Testis (tissue), 3 donors: ENCODE data around the gene NRIP1. TPM values are rescaled to one million over a fixed set of nuclear protein-coding genes. Genes with fewer than 3 reads are reported as not detected.

Experiments
- DNase-seq: peaks from one replicate; pipeline ENCODE4 v3.0.0-alpha.2; 2019
- H3K27ac ChIP-seq, 2 donors: fragments of 200-600 bp; sonication (generic); one replicate each; pipeline ENCODE4 v1.5.1; 2019
- H3K27me3 ChIP-seq: fragments of 200-600 bp; sonication (generic); one replicate; pipeline ENCODE4 v1.5.1; 2019
- H3K36me3 ChIP-seq: fragments of 200-600 bp; sonication (generic); one replicate; pipeline ENCODE4 v1.5.1; 2017; ENCODE audit warnings: low read depth; ENCODE audit errors: missing control alignments
- H3K4me1 ChIP-seq: fragments of 200-600 bp; sonication (generic); one replicate; pipeline ENCODE4 v1.5.1; 2019
- H3K4me3 ChIP-seq, 2 donors: fragments of 200-600 bp; sonication (generic); one replicate each; pipeline ENCODE4 v1.5.1; 2017 to 2019
- H3K9me3 ChIP-seq: fragments of 200-600 bp; sonication (generic); one replicate; pipeline ENCODE4 v1.5.1; 2017
- CTCF ChIP-seq, 3 experiments: fragments of 450-650 bp in 2 of 3; fragments of 200-600 bp in 1 of 3; sonication (generic) in 1 of 3; IDR thresholded peaks; one replicate each; pipeline ENCODE4 v1.5.1; 2016 to 2019; ENCODE audit warnings: antibody characterized with exemption in 3 of 3, mild to moderate bottlenecking in 2 of 3, moderate library complexity in 1 of 3
- POLR2A ChIP-seq: fragments of 450-650 bp; IDR thresholded peaks from one replicate; pipeline ENCODE4 v1.6.1; 2017; ENCODE audit warnings: antibody characterized with exemption, mild to moderate bottlenecking, moderate library complexity
- WGBS, 2 donors: methylation state at CpG; one replicate each; pipeline ENCODE4 v1.1.5; 2018; 5-methylcytosine and 5-hydroxymethylcytosine counted together
- intact Hi-C: fragments of 100-400 bp; cut with DNase I; formaldehyde crosslinking; loops from one replicate; pipeline ENCODE4 v1.15.1; 2023; ENCODE audit warnings: low total_unique reads
- polyA plus RNA-seq: library from polyadenylated mRNA; stranded (reverse); fragments of 350-450 nt; fragmentation: Illumina TruSeq; extraction: RNeasy Lipid Tissue Mini Kit (QIAGEN cat#74804); gene quantifications from one replicate; pipeline ENCODE4 v1.2.3, GENCODE V29; 2014; ENCODE audit warnings: low read depth, low replicate concordance; ENCODE audit not compliant: insufficient read depth
- total RNA-seq, 2 donors: library from RNA; depleted of rRNA; stranded (reverse); fragments of >200 nt; gene quantifications; one replicate each; pipeline ENCODE4 v1.2.3, GENCODE V29; 2016

Gene NRIP1
- total and polyA plus RNA-seq, 3 donors from 2014 or later = 18.0 to 36.1 (median 26.8) TPM

- Histone ChIP-seq H3K9me3 (no peaks in the 10 kb centered on the region), H3K4me3 (no peak overlapping the region), H3K4me1 (no peaks in the 10 kb centered on the region), H3K36me3 (no peaks in the 10 kb centered on the region), H3K27ac (no peak overlapping the region), H3K27me3 (no peaks in the 10 kb centered on the region)
- 83 to 87% methylated on average over 3 of the region's 3 CpGs for WGBS, 2 donors
- DNase-seq = no peak
- TF ChIP-seq POLR2A = no peak
- no peak for TF ChIP-seq CTCF (IDR thresholded peaks at IDR 0.05)
- intact Hi-C loops = no loop called here
Observed at GRCh38 chr21:15098908-15099307, 34.1 kb upstream of the NRIP1 start.

- Histone ChIP-seq H3K4me3 (no peak overlapping the region), H3K27me3 (no peaks in the 10 kb centered on the region), H3K36me3 (no peaks in the 10 kb centered on the region), H3K4me1 (no peaks in the 10 kb centered on the region), H3K27ac (no peak overlapping the region), H3K9me3 (no peaks in the 10 kb centered on the region)
- 76 to 78% methylated on average over 3 of the region's 3 CpGs for WGBS, 2 donors
- TF ChIP-seq POLR2A = no peak
- no peak for TF ChIP-seq CTCF (IDR thresholded peaks at IDR 0.05)
- intact Hi-C loops = no loop called here
- DNase-seq = no peak
Observed at GRCh38 chr21:15098181-15098580, 33.4 kb upstream of the NRIP1 start.

- WGBS, 2 donors = 93 to 96% methylated on average over 3 of the region's 3 CpGs
- Histone ChIP-seq H3K4me3 (no peak overlapping the region), H3K4me1 (no peaks in the 10 kb centered on the region), H3K9me3 (no peaks in the 10 kb centered on the region), H3K36me3 (no peaks in the 10 kb centered on the region), H3K27ac (no peak overlapping the region), H3K27me3 (no peaks in the 10 kb centered on the region)
- DNase-seq = no peak
- intact Hi-C loops = no loop called here
- TF ChIP-seq CTCF (IDR thresholded peaks at IDR 0.05) (no peak), POLR2A (no peak)
Observed at GRCh38 chr21:15097580-15097979, 32.8 kb upstream of the NRIP1 start.

- H3K4me1 ChIP-seq = no peaks in the 10 kb centered on the region
- WGBS, 2 donors = 77 to 86% methylated on average over 1 of the region's 1 CpG
- DNase-seq = no peak
- H3K9me3 ChIP-seq = no peaks in the 10 kb centered on the region
- no peak overlapping the region for H3K27ac ChIP-seq
- H3K36me3 ChIP-seq = no peaks in the 10 kb centered on the region
- TF ChIP-seq POLR2A (no peak), CTCF (IDR thresholded peaks at IDR 0.05) (no peak)
- intact Hi-C loops = no loop called here
- H3K27me3 ChIP-seq = no peaks in the 10 kb centered on the region
- H3K4me3 ChIP-seq = no peak overlapping the region
Observed at GRCh38 chr21:15096146-15096545, 31.3 kb upstream of the NRIP1 start.

- no peak for DNase-seq
Observed at GRCh38 chr21:15095326-15095725, 30.5 kb upstream of the NRIP1 start.

More at GRCh38 chr21:15095326-15095725, 30.5 kb upstream of the NRIP1 start:
- Histone ChIP-seq H3K4me3 (no peak overlapping the region), H3K27ac (no peak overlapping the region), H3K9me3 (no peaks in the 10 kb centered on the region), H3K27me3 (no peaks in the 10 kb centered on the region), H3K4me1 (no peaks in the 10 kb centered on the region), H3K36me3 (no peaks in the 10 kb centered on the region)
- 53 to 55% methylated on average over 1 of the region's 1 CpG for WGBS, 2 donors
- TF ChIP-seq CTCF (IDR thresholded peaks at IDR 0.05) (no peak), POLR2A (no peak)
- intact Hi-C loops = no loop called here
